GM21447 (cell line): ENCODE data around the gene PGGHG.
"Not testable (repeated sequence)": the region's sequence is repeated elsewhere in the genome, so short reads cannot be mapped to it uniquely, and the experiment has no call there.

Experiments
- ATAC-seq: cut with Tn5 transposase; IDR thresholded peaks from one replicate; pipeline ENCODE4 v1.9.1; 2021; ENCODE audit not compliant: unreplicated experiment

Gene PGGHG

GRCh38 chr11:285021-285893, 3.7 kb upstream of the PGGHG start:
- no peak for ATAC-seq

DNA sequence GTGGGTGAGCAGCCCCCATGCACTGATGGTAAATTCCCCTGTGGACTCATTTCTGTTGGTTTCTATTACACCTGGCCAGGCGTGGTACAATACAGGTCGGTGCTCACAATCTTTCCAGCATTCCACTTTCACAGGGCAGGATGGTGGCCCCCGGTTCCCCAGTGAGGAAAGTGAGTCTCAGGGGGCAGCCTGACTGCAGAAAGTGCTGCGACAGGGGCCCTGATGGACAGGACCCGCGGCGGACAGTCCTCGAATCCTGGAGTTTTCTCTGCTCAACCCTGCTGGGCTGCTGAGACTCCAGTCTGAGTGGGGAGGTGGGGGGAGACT, 3.1 kb upstream of the PGGHG start:
- ATAC-seq: no peak

DNA sequence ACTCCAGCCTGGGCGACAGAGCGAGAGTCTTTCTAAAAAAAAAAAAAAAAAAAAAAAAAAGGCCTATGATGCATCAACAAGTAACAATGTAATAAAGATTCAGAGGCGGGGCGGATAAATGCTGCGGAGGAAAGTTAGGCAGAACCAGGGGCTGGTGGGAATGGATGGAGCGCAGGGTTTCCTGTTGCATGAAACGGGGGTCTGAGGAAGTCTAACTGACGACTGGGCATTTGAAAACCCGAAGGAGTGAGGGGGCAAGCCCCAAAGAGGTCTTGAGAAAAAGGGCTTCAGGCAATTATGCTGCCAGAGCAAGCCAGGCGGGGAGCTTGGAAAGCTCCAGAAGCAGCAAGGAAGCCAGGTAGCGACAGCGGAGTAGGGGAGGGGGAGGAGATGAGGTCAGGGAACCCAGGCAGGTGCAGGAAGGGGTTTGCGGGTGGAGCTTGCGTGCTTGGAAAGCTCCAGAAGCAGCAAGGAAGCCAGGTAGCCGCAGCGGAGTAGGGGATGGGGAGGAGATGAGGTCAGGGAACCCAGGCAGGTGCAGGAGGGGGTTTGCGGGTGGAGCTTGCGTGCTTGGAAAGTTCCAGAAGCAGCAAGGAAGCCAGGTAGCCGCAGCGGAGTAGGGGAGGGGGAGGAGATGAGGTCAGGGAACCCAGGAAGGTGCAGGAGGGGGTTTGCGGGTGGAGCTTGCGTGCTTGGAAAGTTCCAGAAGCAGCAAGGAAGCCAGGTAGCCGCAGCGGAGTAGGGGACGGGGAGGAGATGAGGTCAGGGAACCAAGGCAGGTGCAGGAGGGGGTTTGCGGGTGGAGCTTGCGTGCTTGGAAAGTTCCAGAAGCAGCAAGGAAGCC, 1.7 kb upstream of the PGGHG start:
- not testable (repeated sequence) for ATAC-seq

- no peak for ATAC-seq
Measured at GRCh38 chr11:287821-288477, 977 bp upstream of the PGGHG start.

DNA sequence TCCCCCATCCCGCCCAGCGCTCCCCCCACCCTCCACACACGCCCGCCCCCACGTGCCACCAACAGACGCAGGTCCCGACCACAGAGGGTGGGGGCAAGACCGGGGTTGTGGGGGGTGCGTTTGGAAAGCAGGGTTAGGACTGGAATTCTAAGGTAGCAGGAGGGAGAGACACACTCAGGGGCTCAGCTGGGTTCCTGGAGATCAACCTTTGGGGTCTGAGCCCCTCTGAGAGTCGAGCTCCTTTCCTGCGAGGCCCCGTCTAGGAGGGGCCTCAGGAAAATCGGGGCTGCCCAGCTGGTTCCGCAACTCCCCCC, 429 bp downstream of the PGGHG start:
- no peak for ATAC-seq

DNA sequence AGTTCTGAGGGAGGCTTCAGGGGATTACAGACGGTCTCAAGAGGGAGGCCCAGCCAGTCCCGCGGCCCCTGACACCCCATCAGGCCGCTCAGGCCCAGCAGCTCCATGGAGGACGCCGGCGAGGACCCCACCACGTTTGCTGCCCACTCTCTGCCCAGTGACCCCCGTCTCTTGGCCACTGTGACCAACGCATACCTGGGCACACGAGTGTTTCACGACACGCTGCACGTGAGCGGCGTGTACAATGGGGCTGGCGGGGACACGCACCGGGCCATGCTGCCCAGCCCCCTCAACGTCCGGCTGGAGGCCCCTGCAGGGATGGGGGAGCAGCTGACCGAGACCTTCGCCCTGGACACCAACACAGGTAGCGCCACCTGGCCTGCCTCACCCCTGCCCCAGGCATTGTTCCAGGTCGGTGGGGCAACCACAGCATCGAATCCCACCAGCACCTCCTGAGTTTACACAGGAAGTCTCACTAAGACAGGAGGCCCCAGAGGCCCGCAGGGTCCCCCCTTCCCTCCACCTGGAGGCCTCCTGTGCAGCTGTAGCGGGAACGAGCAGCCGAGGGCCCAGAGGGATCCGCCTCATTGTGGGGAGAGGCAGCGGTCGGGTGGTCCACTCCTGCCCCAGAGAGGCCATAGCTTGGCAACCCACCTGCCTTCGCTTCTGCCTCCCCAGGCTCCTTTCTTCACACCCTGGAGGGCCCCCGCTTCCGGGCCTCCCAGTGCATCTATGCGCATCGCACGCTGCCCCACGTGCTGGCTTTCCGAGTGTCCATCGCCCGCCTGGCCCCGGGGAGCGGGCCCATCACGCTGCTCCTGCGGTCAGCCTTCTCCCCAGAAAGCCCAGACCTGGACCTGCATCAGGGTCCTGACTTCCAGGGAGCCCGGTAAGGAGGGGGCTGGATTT, 1.0 kb downstream of the PGGHG start:
- no peak for ATAC-seq

GRCh38 chr11:290621-291231, 1.8 kb downstream of the PGGHG start:
- ATAC-seq: no peak

DNA sequence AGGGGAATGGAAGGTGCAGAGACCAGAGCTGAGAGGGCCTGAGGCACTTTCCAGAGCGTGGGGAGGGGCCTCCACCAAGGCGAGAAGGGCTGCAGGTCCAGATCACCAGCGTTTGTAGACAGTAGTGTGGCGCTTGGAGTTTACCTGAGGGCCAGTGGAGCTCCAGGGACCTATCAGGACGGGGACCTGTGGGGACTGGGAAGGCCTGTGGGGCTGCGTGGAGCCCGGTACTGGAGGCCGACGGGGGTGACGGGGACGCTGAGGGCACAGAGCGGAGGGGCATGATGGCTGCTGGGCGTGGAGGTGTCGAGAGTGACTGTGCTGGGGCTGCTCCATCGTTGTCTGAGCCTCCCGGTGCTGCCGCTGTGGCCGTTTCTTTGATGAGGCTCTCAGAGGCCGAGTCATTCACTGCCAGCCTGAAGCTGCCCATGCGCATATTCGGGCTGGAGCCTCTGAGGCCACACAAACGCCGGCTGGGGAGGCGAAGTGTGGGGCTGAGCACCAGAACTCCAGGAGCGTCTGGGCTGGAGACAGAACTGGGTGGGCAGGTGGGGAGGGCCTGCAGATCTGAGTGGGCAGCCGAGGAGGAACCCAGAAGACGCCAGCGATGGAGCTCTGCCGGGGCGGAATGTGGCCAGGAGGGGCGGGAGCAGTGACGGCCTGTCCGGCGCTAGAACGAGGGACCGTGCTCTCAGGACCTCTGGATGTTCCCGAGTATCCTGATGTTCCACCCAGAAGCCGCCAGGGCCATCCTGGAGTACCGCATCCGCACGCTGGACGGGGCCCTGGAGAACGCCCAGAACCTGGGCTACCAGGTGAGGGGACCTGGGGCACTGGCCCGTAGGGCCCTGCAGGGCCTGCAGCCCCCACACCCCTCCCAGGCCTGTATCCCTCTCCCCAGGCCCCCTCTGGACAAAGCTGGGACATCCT, 2.6 kb downstream of the PGGHG start:
- no peak for ATAC-seq

DNA sequence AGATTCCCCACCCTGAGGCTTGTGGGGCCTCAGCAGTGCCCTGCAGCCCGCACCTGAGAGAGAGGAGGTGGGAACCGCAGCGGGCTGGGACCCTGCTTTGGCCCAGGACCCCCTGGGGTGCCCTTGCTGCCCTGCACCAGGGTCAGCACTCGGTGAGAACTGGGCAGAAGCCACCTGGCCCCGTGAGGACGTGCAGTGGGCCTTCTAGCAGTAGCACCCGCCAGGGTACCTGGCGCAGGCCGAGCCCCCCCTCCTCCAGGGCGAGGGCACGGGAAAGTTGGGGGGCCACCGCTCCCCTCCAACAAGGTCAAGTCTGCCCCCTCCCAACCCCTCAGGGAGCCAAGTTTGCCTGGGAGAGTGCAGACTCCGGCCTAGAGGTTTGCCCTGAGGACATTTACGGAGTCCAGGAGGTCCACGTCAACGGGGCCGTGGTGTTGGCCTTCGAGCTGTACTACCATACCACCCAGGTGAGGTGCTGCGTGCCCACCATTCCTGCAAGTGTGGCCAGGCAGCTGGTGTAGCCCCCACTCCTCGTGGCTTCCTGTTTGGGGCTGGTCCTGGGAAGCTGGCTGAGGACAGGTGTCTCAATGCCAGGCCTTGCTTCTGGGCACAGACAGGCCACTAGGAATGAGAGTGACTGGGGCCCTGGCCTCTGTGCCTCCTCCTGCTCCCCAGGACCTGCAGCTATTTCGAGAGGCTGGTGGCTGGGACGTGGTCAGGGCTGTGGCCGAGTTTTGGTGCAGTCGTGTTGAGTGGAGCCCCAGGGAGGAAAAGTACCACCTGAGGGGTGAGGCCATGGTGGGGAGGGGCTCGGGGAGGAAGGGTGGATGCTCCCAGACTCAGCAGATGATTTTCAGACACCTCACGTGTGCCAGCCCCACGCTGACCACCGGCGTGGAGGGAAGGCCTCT, 3.5 kb downstream of the PGGHG start:
- ATAC-seq: no peak

- no peak for ATAC-seq
Measured at GRCh38 chr11:293271-293851, 4.4 kb downstream of the PGGHG start.

- ATAC-seq: no peak
Measured at GRCh38 chr11:293852-294661, 5.1 kb downstream of the PGGHG start.

- no peak for ATAC-seq
Measured at GRCh38 chr11:294780-295179, 5.9 kb downstream of the PGGHG start.

- no peak for ATAC-seq
Measured at GRCh38 chr11:295351-296170, 6.6 kb downstream of the PGGHG start.

GRCh38 chr11:296171-297050, 7.5 kb downstream of the PGGHG start:
- no peak for ATAC-seq

GRCh38 chr11:297051-297585, 8.2 kb downstream of the PGGHG start:
- no peak for ATAC-seq
